Stimulated activated CD4-positive, alpha-beta T cell treated with anti-CD3 and anti-CD28 coated beads, Interleukin-1b, Interleukin-23, amount 100 ng/mL, for 24 hours (primary cell): ENCODE data around the gene SPTB.

Experiments used
- DNase-seq, 4 experiments: peaks; one replicate each; pipeline ENCODE4 v3.0.0-alpha.2; 2020; ENCODE audit warnings: low read depth in 4 of 4, low spot score in 1 of 4

SPTB gene

DNA sequence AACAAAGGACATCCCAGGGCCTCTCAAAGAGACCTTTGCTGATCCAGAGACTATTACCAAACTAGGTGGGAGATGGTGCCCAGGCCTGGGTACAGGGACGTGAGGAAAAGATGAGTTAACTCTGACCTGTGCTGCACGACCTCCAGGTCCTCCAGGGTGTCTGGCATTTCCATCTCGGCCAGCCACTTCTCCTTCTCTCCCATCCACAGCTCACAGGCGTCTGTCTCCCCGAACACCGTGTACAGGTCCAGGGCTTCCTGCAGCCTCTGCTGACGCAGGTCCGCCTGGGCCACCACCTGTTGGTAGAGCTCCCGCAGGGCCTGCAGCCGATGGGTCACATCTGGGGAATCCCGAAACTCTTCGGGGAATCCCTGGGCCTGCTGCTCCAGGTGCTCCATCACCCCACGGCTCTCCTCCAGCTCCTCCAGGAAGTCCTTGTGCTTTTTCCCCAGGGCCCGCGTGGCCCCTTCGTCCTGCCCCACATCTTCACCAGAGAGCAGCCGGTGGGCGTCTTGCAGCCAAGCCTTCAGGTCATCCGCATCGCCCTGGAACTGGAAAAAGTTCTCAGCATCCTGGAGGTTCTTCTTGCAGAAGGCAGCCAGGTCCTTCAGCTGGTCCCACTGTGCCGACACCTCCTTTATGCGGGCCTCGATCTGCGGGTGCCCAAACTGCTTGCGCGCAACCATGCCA, 86.7 kb downstream of the SPTB start:
- no peak for DNase-seq

GRCh38 chr14:64792231-64792630, 87.5 kb downstream of the SPTB start:
- no peak for DNase-seq

GRCh38 chr14:64790478-64790877, 89.2 kb downstream of the SPTB start:
- DNase-seq = no peak

- DNase-seq = no peak
Observed at GRCh38 chr14:64789696-64790095, 90.0 kb downstream of the SPTB start.

GRCh38 chr14:64788706-64789105, 91.0 kb downstream of the SPTB start:
- no peak for DNase-seq

GRCh38 chr14:64787619-64788018, 92.1 kb downstream of the SPTB start:
- no peak for DNase-seq

- DNase-seq = no peak
Observed at GRCh38 chr14:64786296-64787149, 93.2 kb downstream of the SPTB start.

DNA sequence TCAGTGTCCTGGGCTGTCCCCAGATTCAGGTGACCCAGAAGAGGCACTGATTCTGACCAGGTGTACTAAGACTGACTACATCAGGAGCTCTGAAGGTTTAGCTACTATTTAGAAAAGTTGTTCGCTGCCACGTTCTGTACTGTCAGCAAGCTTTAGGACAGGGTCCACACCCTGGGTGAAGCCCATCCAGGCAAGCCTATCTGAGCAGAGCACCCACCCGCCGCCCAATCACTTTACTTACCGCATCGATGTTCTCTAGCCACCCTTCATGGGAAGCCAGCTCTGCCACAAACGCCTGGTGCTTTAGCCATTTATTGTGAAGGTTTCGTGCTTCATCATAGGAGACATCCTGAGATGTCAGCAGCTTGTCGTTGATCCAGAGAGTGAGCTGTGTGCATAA, 95.7 kb downstream of the SPTB start:
- no peak for DNase-seq

- no peak for DNase-seq
Observed at GRCh38 chr14:64782196-64782595, 97.5 kb downstream of the SPTB start.

- DNase-seq = no peak
Observed at GRCh38 chr14:64779472-64779871, 100.2 kb downstream of the SPTB start.

DNA sequence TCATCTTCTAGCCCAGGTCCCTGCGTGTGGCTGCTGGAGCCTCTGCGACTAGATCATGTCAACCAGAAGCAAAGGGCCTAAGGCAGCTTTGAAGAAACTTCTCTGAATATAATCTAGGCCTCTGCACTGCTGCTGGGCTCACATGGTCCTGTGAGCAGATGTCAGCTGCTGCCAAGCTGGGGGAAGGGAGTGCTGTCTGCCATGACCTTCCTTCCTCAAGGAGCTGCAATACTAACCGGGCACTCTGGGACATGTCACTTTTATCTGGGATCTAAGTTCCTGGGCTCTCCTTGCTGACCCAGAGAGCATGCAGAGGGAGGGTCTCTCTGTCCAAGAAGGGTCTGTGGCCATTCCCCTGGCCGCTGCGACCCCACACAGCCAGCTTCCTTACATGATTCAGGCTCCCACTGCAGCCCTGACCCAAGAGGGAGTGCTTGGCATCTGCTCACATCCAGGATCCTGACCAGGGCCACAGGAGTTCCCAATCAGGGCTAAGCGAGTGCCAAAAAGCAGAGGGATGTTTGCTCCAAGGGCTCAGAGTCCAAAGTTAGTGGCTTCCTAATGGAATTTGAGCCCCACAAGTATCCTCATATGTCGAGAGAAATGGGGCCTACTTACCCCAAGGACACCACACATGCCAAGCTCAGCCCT, 101.5 kb downstream of the SPTB start:
- no peak for DNase-seq

DNA sequence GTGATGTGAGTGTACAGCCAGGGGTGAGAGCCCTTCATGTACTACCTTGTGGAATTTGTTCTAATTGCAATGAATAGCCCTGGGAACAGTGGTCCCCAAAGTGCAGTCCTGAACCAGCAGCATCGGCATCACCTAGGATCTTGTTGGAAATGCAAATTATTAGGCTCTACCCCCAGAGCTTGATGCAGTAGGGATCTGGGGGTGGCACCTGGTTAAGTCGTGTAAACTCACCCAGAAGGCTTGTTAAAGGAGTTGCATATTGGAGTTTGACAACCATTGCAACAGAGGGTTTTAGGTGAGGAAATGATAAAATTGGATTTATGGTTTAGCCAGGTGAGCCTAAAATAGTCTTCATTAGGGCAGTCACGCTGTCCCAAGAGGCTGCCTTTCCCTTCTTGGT, 102.2 kb downstream of the SPTB start:
- no peak for DNase-seq

GRCh38 chr14:64775081-64775777, 104.5 kb downstream of the SPTB start:
- no peak for DNase-seq

GRCh38 chr14:64774272-64774671, 105.4 kb downstream of the SPTB start:
- no peak for DNase-seq

GRCh38 chr14:64773577-64773976, 106.1 kb downstream of the SPTB start:
- DNase-seq = no peak

DNA sequence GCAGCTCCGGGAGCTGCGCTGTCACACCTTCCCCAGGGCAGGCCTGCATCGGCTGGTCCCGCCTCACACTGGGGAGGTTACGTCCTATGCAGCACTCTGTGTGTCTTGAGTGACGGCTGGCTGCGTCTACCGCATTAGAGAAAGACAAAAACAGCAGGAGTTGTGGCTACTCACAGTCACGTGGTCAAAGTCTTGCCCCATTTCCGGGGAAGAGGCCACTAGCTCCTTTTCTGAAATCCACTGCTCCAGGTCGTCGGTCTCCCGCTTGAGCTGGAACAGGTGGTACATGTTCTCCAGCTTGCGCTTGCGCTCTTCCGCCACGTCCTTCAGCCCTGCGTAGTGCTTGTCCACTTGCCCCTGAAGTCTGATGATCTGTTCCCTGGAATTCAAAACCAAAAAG, 106.7 kb downstream of the SPTB start:
- no peak for DNase-seq

GRCh38 chr14:64772397-64772950, 107.2 kb downstream of the SPTB start:
- DNase-seq = no peak

- no peak for DNase-seq
Observed at GRCh38 chr14:64771161-64771560, 108.5 kb downstream of the SPTB start.

GRCh38 chr14:64770751-64771150, 109.0 kb downstream of the SPTB start:
- DNase-seq = no peak

- no peak for DNase-seq
Observed at GRCh38 chr14:64769096-64770020, 110.3 kb downstream of the SPTB start.
